Heart left ventricle (tissue), 16 donors: ENCODE results near the gene ZDHHC14. TPM values are rescaled to one million over a fixed set of nuclear protein-coding genes. Genes with fewer than 3 reads are reported as not detected.

Experiments used
- ATAC-seq, 4 donors: fragments of 200-7000 bp; cut with Tn5 transposase; one replicate each; pipeline ENCODE4 v1.9.1; 2020 to 2022; ENCODE audit warnings: moderate library complexity in 4 of 4, mild to moderate bottlenecking in 3 of 4, moderate number of reproducible peaks in 1 of 4
- DNase-seq, 5 donors: peaks; one replicate each; pipeline ENCODE4 v3.0.0-alpha.2; 2020
- H3K27ac ChIP-seq, 12 donors: fragments of 200-600 bp; sonication (generic) in 4 of 12; one replicate each; pipeline versions ENCODE4 v1.5.0 to v1.8.0; 2016 to 2022; ENCODE audit warnings: mild to moderate bottlenecking in 2 of 12
- H3K27me3 ChIP-seq, 9 donors: fragments of 200-600 bp; sonication (generic) in 2 of 9; one replicate each; pipeline versions ENCODE4 v1.5.1 to v1.8.0; 2016 to 2022; ENCODE audit warnings: mild to moderate bottlenecking in 3 of 9
- H3K36me3 ChIP-seq, 9 donors: fragments of 200-600 bp; sonication (generic) in 2 of 9; one replicate each; pipeline versions ENCODE4 v1.5.0 to v1.8.0; 2018 to 2022; ENCODE audit warnings: mild to moderate bottlenecking in 2 of 9
- H3K4me1 ChIP-seq, 12 donors: fragments of 200-600 bp; sonication (generic) in 4 of 12; one replicate each; pipeline versions ENCODE4 v1.5.0 to v1.8.0; 2016 to 2022; ENCODE audit warnings: mild to moderate bottlenecking in 3 of 12
- H3K4me3 ChIP-seq, 12 donors: fragments of 200-600 bp; sonication (generic) in 4 of 12; one replicate each; pipeline versions ENCODE4 v1.5.0 to v1.8.0; 2017 to 2022; ENCODE audit warnings: mild to moderate bottlenecking in 9 of 12, moderate library complexity in 4 of 12
- H3K9me3 ChIP-seq, 12 donors: fragments of 200-600 bp; sonication (generic) in 4 of 12; one replicate each; pipeline versions ENCODE4 v1.5.0 to v1.8.0; 2016 to 2022; ENCODE audit warnings: mild to moderate bottlenecking in 1 of 12
- POLR2A ChIP-seq, 2 donors: fragments of 450-650 bp; IDR thresholded peaks; one replicate each; pipeline ENCODE4 v1.6.1; 2017; ENCODE audit warnings: antibody characterized with exemption in 2 of 2, mild to moderate bottlenecking in 2 of 2, moderate library complexity in 2 of 2
- WGBS, 4 donors: extraction: QIAGEN DNeasy Blood & Tissue Kit in 2 of 4; methylation state at CpG; one replicate each; pipeline versions ENCODE4 v1.1.5 to v1.1.7; 2013 to 2018; 5-methylcytosine and 5-hydroxymethylcytosine counted together
- intact Hi-C, 10 donors: fragments of 100-400 bp; cut with DNase I; formaldehyde crosslinking; loops; one replicate each; pipeline versions ENCODE4 v1.11.1 to v1.14.2; 2022
- polyA plus RNA-seq, 2 donors: library from polyadenylated mRNA; stranded (reverse); fragments of 200-250 nt; gene quantifications; one replicate each; pipeline ENCODE4 v1.2.3, GENCODE V29; 2013
- total RNA-seq, 9 donors: library from RNA; depleted of rRNA in 2 of 9; stranded (reverse); fragments of >200 nt in 2 of 9; fragmentation: NEBNext Ultra II Directional in 3 of 9; extraction: Animal tissue kit (Norgen Biotek cat#: 25700) in 3 of 9; gene quantifications; one replicate each; pipeline versions ENCODE4 v1.1.0 to v1.2.4, GENCODE V29; 2016 to 2023
- TF ChIP-seq, protein P1 (sequence below), 12 donors: fragments of 200-600 bp; sonication (generic) in 4 of 12; IDR thresholded peaks; one replicate each; pipeline versions ENCODE4 v1.5.0 to v1.8.0; 2018 to 2022; ENCODE audit warnings: antibody characterized with exemption in 12 of 12, mild to moderate bottlenecking in 5 of 12
- donor health status: ischemic (EF 13 %, LVEDD 7.1; RV severe dilation, severe dysfunction).
- donor health status: healthy with polysubstance abuse.
- donor health status: DM: no; HTN: yes; CAD: no.
- donor health status: DM: no; HTN: no; CAD: no.
- donor health status: ischemic (EF 25% LVEDD 6.9; RV normal size, moderate dysfunction).
- donor health status: ischemic (EF 25% LVEDD 5.7; RV mildly dilated, moderate dysfunction).
- donor health status: healthy.
- donor health status: DM: yes; HTN: yes; CAD: no.
- donor health status: ischemic (EF 35%, LVEDD 5.7; RV mildly dilated, moderate dysfunction).
- donor health status: nonischemic (EF 11% LVEDD 7.7; RV severe dilation, severe dysfunction).
- donor health status: DM: yes; HTN: yes; CAD: no.
- donor health status: PGD.
- donor health status: ischemic (EF 29% LVEDD 5.4; RV normal size, mild dysfunction).
- donor health status: nonischemic (EF 23%, LVEDD 6.1; RV moderate dilation, normal function).

ZDHHC14 gene
- total and polyA plus RNA-seq, 11 donors, result 7.0 to 25.8 (median 15.4) TPM

DNA sequence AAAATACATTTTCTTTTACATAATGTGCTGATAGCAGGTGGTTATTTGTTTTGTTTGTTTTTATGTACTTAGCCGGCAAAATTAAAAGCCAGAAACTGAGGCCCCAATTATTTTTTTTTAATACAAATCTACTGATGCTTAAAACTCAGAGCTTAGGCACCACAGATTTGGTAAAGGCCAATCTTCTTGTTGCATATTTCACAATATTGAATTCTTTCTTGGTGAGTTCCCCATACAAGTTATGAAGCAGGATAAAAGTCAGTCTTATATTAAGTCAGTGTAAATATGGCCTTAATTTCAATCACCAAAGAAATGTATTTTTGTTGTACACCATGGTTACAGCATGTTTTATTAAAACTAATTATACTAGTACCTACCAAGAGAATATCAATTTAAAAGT is 16.3 kb upstream of the ZDHHC14 start:
- intact Hi-C loops, result no loop called here
- Histone ChIP-seq H3K36me3 (no peaks in the 10 kb centered on the region), H3K27me3 (peaks cover 0 to 5% (median 0%) of the 10 kb centered on the region in 9 donors), H3K9me3 (no peaks in the 10 kb centered on the region), H3K4me1 (peaks cover 0 to 6% (median 0%) of the 10 kb centered on the region in 12 donors), H3K4me3 (no peak overlapping the region), H3K27ac (no peak overlapping the region)
- no peak for ATAC-seq
- 96 to 100% (median 97%) methylated on average over 1 of the region's 1 CpG for WGBS, 4 donors
- DNase-seq, result no peak
- TF ChIP-seq, protein P1, sequence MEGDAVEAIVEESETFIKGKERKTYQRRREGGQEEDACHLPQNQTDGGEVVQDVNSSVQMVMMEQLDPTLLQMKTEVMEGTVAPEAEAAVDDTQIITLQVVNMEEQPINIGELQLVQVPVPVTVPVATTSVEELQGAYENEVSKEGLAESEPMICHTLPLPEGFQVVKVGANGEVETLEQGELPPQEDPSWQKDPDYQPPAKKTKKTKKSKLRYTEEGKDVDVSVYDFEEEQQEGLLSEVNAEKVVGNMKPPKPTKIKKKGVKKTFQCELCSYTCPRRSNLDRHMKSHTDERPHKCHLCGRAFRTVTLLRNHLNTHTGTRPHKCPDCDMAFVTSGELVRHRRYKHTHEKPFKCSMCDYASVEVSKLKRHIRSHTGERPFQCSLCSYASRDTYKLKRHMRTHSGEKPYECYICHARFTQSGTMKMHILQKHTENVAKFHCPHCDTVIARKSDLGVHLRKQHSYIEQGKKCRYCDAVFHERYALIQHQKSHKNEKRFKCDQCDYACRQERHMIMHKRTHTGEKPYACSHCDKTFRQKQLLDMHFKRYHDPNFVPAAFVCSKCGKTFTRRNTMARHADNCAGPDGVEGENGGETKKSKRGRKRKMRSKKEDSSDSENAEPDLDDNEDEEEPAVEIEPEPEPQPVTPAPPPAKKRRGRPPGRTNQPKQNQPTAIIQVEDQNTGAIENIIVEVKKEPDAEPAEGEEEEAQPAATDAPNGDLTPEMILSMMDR (IDR thresholded peaks at IDR 0.05), result no peak
- no peak for TF ChIP-seq POLR2A (IDR thresholded peaks at IDR 0.05)

DNA sequence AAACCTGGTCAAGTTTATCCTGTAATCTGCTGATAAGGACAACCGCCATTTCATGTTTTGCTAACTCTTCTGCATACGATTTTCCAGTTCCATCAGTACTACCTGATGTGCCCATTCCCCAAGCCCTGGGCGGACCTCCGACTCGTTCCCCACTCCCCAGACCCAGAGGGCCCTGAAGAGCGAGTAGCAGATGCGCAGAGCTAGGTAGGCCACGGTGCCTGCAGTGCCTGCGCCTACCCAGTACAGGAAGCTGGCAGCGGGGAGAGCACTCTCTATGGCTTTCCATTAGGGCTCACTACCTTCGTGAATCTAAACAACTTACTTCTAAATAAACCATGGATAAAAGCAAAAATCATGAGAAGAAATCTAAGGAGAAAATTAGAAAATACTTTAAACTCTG is 14.3 kb upstream of the ZDHHC14 start:
- peaks cover 0 to 9% (median 0%) of the 10 kb centered on the region in 12 donors for H3K4me1 ChIP-seq
- no peak for DNase-seq
- H3K27ac ChIP-seq, result no peak overlapping the region
- H3K36me3 ChIP-seq, result no peaks in the 10 kb centered on the region
- 89 to 92% (median 91%) methylated on average over 11 of the region's 11 CpGs for WGBS, 4 donors
- TF ChIP-seq POLR2A (IDR thresholded peaks at IDR 0.05), result no peak
- TF ChIP-seq, protein P1 (IDR thresholded peaks at IDR 0.05), result no peak
- H3K4me3 ChIP-seq, result no peak overlapping the region
- no peak for ATAC-seq
- no peaks in the 10 kb centered on the region for H3K9me3 ChIP-seq
- peaks cover 0 to 5% (median 0%) of the 10 kb centered on the region in 9 donors for H3K27me3 ChIP-seq
- intact Hi-C loops, result no loop called here

GRCh38 chr6:157368359-157369049 is 12.5 kb upstream of the ZDHHC14 start:
- Histone ChIP-seq H3K4me3 (no peak overlapping the region), H3K9me3 (no peaks in the 10 kb centered on the region), H3K36me3 (no peaks in the 10 kb centered on the region), H3K4me1 (peaks cover 0 to 9% (median 0%) of the 10 kb centered on the region in 12 donors), H3K27me3 (peaks cover 0 to 5% (median 0%) of the 10 kb centered on the region in 9 donors), H3K27ac (no peak overlapping the region)
- no peak for DNase-seq
- no peak for ATAC-seq
- 81 to 88% (median 85%) methylated on average over 7 of the region's 7 CpGs for WGBS, 4 donors
- TF ChIP-seq, protein P1 (IDR thresholded peaks at IDR 0.05), result no peak
- no peak for TF ChIP-seq POLR2A (IDR thresholded peaks at IDR 0.05)
- intact Hi-C loops, result no loop called here

- ATAC-seq (no peak), DNase-seq (no peak)
- Histone ChIP-seq H3K27me3 (peaks cover 0 to 5% (median 0%) of the 10 kb centered on the region in 9 donors), H3K27ac (no peak overlapping the region), H3K36me3 (no peaks in the 10 kb centered on the region), H3K4me3 (no peak overlapping the region), H3K4me1 (peaks cover 0 to 9% (median 0%) of the 10 kb centered on the region in 12 donors), H3K9me3 (no peaks in the 10 kb centered on the region)
- WGBS, 4 donors, result 92 to 100% (median 96%) methylated on average over 1 of the region's 1 CpG
- TF ChIP-seq, protein P1 (IDR thresholded peaks at IDR 0.05), result no peak
- no peak for TF ChIP-seq POLR2A (IDR thresholded peaks at IDR 0.05)
- intact Hi-C loops, result no loop called here
Measured at GRCh38 chr6:157370755-157371154, 10.2 kb upstream of the ZDHHC14 start.
